ENCODE results near the gene PGAP6. TPM values are rescaled to one million over a fixed set of nuclear protein-coding genes. Genes with fewer than 3 reads are reported as not detected.

Gene PGAP6
- total and polyA plus RNA-seq, 2 of the 8 experiments (the other 6 are each of a cell fraction or from before 2014, with no cell fraction given) = 86.8 to 364 TPM

DNA sequence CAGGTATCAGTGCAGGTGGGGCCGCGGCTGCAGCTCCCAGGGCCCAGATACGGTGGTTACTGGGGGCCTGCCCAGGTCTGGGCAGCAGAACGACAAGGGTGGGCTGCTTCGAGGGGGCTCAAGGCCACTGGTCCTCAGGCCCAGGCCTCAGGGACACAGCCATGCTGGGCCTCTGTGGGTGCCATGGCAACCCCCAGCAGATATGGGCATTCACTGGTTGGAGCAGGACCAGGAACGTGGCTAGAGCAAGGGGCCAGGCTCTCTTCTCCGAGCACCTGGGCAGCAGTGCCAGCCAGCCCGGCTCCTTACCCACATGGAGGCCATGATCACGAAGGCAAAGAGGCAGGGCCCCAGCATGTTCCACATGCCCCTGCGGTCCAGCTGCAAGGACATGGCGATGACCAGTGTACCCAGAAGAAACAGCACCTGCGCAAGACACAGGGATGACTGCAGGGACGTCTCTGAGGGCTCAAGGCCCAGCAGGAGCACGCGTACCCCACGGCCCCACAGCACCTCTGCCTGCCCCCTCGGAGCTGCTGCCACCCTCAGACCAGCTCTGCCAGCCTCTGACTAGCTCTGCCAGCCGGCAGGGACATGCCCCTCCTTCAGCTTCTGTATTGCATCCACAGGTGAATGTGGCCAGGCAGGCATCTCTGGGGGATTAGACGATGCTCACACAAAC lies 9.3 kb downstream of the PGAP6 start:
- FAIRE-seq = no peak
- H3K27ac ChIP-seq (ENCODE audit: low read depth, low read length) = no peak overlapping the region
- H2BK20ac ChIP-seq (ENCODE audit: low read length) = no peak overlapping the region
- no peak overlapping the region for H3K4ac ChIP-seq (replicated peaks; ENCODE audit: insufficient read length, low read depth, low read length)
- H4K20me1 ChIP-seq (replicated peaks in 1 of 2; ENCODE audit: control insufficient read depth in 1 of 2, insufficient read depth in 2 of 2, low read length in 2 of 2) = peaks cover 9 to 40% of the 10 kb centered on the region in 2 experiments
- H2BK120ac ChIP-seq (replicated peaks; ENCODE audit: low read depth, low read length) = no peak overlapping the region
- no peak overlapping the region for H2BK15ac ChIP-seq (ENCODE audit: low read length)
- H2AK5ac ChIP-seq (ENCODE audit: low read depth, low read length) = no peak overlapping the region
- ChIA-PET POLR2A (ENCODE audit: partially characterized antibody) (interaction anchor here (0.6 to 2.1 kb wide), 4 partner anchors 26 to 276 kb away, joined by 3 to 4 read pairs (median 4); no protein-coding TSS in a partner anchor), CTCF (ENCODE audit: partially characterized antibody) (interaction anchor here (0.6 to 1.6 kb wide), 3 partner anchors 127 to 308 kb away, joined by 3 to 4 read pairs (median 3); no protein-coding TSS in a partner anchor)
- no peaks in the 10 kb centered on the region for H3K9me3 ChIP-seq (ENCODE audit: insufficient read depth in 2 of 2, low read depth in 1 of 2, low read length in 1 of 2)
- peak in 1 of 2 experiments; percentile 39 for DNase-seq (ENCODE audit: low read depth in 1 of 2, low spot score in 2 of 2)
- no peak overlapping the region for H2AFZ ChIP-seq (ENCODE audit: low read length)
- H3K14ac ChIP-seq (ENCODE audit: insufficient read length) = no peak overlapping the region
- no peak overlapping the region for H2BK12ac ChIP-seq (ENCODE audit: low read depth, low read length)
- no peak overlapping the region for H4K8ac ChIP-seq (ENCODE audit: extremely low read depth, insufficient read depth, low read length)
- H4K91ac ChIP-seq (replicated peaks; ENCODE audit: insufficient read length, low read length) = no peak overlapping the region
- no peak overlapping the region for H3K4me3 ChIP-seq (ENCODE audit: extremely low read depth in 1 of 4, insufficient read depth in 2 of 4, low read depth in 3 of 4, low read length in 4 of 4)
- H2BK5ac ChIP-seq (ENCODE audit: low read depth, low read length) = no peak overlapping the region
- peaks cover 25 to 68% (median 46%) of the 10 kb centered on the region in 4 experiments for H3K36me3 ChIP-seq (ENCODE audit: control insufficient read depth in 2 of 4, insufficient read depth in 4 of 4, low read length in 3 of 4)
- H3K27me3 ChIP-seq (replicated peaks in 1 of 4; ENCODE audit: control insufficient read depth in 3 of 4, extremely low read depth in 1 of 4, insufficient read depth in 3 of 4, low read length in 3 of 4) = no peaks in the 10 kb centered on the region
- H3K23ac ChIP-seq (ENCODE audit: insufficient read length) = no peak overlapping the region
- peaks cover 0 to 10% (median 9%) of the 10 kb centered on the region in 4 experiments; a peak in 5 of 7 replicates for H3K4me1 ChIP-seq (replicated peaks in 1 of 4; ENCODE audit: control insufficient read depth in 3 of 4, insufficient read depth in 4 of 4, low read length in 3 of 4)
- TF ChIP-seq BRCA1 (IDR thresholded peaks at IDR 0.05; ENCODE audit: low read depth, low read length) (no peak), TAF7 (optimal IDR thresholded peaks at IDR 0.05; ENCODE audit: borderline replicate concordance, low read depth, low read length) (no peak), GTF2F1 (IDR thresholded peaks at IDR 0.05; ENCODE audit: borderline replicate concordance, low read depth, low read length) (no peak), KDM5A (IDR thresholded peaks at IDR 0.05; ENCODE audit: low read length) (no peak), NANOG (IDR thresholded peaks at IDR 0.05; ENCODE audit: insufficient read depth, low read depth, low read length, poor library complexity, severe bottlenecking) (no peak), CEBPB (IDR thresholded peaks at IDR 0.05; ENCODE audit: low read depth, low read length) (no peak), SRF (IDR thresholded peaks at IDR 0.05; ENCODE audit: low read depth, low read length) (no peak)
- TF ChIP-seq, protein P1, sequence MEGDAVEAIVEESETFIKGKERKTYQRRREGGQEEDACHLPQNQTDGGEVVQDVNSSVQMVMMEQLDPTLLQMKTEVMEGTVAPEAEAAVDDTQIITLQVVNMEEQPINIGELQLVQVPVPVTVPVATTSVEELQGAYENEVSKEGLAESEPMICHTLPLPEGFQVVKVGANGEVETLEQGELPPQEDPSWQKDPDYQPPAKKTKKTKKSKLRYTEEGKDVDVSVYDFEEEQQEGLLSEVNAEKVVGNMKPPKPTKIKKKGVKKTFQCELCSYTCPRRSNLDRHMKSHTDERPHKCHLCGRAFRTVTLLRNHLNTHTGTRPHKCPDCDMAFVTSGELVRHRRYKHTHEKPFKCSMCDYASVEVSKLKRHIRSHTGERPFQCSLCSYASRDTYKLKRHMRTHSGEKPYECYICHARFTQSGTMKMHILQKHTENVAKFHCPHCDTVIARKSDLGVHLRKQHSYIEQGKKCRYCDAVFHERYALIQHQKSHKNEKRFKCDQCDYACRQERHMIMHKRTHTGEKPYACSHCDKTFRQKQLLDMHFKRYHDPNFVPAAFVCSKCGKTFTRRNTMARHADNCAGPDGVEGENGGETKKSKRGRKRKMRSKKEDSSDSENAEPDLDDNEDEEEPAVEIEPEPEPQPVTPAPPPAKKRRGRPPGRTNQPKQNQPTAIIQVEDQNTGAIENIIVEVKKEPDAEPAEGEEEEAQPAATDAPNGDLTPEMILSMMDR (IDR thresholded peaks at IDR 0.05; ENCODE audit: control extremely low read depth in 1 of 3, insufficient read depth in 1 of 3, low read depth in 1 of 3, low read length in 3 of 3) = no peak
- H3K79me1 ChIP-seq (ENCODE audit: low read depth, low read length) = no peaks in the 10 kb centered on the region; the same call in 1 of the 2 replicates
- H3K56ac ChIP-seq (replicated peaks; ENCODE audit: insufficient read length, low read depth, low read length) = no peak overlapping the region
- no peak overlapping the region for H4K5ac ChIP-seq (ENCODE audit: insufficient read length, low read depth, low read length)
- H3K4me2 ChIP-seq (ENCODE audit: insufficient read depth in 1 of 2, low read depth in 2 of 2, low read length in 2 of 2) = no peak overlapping the region
- WGBS, 2 experiments (ENCODE audit: extremely low coverage in 1 of 2, insufficient coverage in 1 of 2, insufficient read length in 1 of 2, insufficient replicate concordance in 2 of 2, low coverage in 1 of 2, low lambda C conversion rate in 2 of 2, missing lambda C conversion rate in 1 of 2) = 93% methylated on average over 19 of the region's 19 CpGs; no CpG with 5 or more reads in 1 of the 2 experiments
- H3K9ac ChIP-seq (replicated peaks in 1 of 4; ENCODE audit: extremely low read depth in 1 of 4, low read depth in 3 of 4, low read length in 3 of 4) = no peak overlapping the region
- H3K18ac ChIP-seq (ENCODE audit: extremely low read depth, low read length) = no peak overlapping the region
- H3K79me2 ChIP-seq (ENCODE audit: control insufficient read depth in 1 of 2, insufficient read depth in 2 of 2, low read length in 2 of 2) = no peaks in the 10 kb centered on the region; a peak in 1 of 4 replicates
- no peaks in the 10 kb centered on the region; the same call in 1 of the 2 replicates for H3K23me2 ChIP-seq (ENCODE audit: low read depth, low read length)

All from H1 (cell line).